ENCODE results near the gene COL15A1.

Gene COL15A1

GRCh38 chr9:98971168-98971914 lies 27.6 kb downstream of the COL15A1 start:
- peak in 37 of 58 donors; percentile 11 to 84 (median 39) for DNase-seq

- DNase-seq: no peak
Measured at GRCh38 chr9:98971915-98972223, 28.2 kb downstream of the COL15A1 start.

- DNase-seq: no peak
Measured at GRCh38 chr9:98972716-98973115, 29.0 kb downstream of the COL15A1 start.

GRCh38 chr9:98973171-98973570 lies 29.5 kb downstream of the COL15A1 start:
- no peak for DNase-seq

GRCh38 chr9:98973576-98973975 lies 29.9 kb downstream of the COL15A1 start:
- no peak for DNase-seq

GRCh38 chr9:98974106-98974505 lies 30.4 kb downstream of the COL15A1 start:
- DNase-seq: no peak

GRCh38 chr9:98974554-98974953 lies 30.8 kb downstream of the COL15A1 start:
- DNase-seq: no peak

GRCh38 chr9:98974994-98975712 lies 31.4 kb downstream of the COL15A1 start:
- peak in 51 of 58 donors; percentile 2 to 84 (median 51) for DNase-seq

- DNase-seq: no peak
Measured at GRCh38 chr9:98975838-98976237, 32.1 kb downstream of the COL15A1 start.

GRCh38 chr9:98977246-98977714 lies 33.6 kb downstream of the COL15A1 start:
- DNase-seq: no peak

GRCh38 chr9:98977813-98978212 lies 34.1 kb downstream of the COL15A1 start:
- DNase-seq: no peak

- no peak for DNase-seq
Measured at GRCh38 chr9:98978231-98978681, 34.5 kb downstream of the COL15A1 start.

- no peak for DNase-seq
Measured at GRCh38 chr9:98980291-98980690, 36.6 kb downstream of the COL15A1 start.

- DNase-seq: no peak
Measured at GRCh38 chr9:98983295-98984268, 39.9 kb downstream of the COL15A1 start.

- no peak for DNase-seq
Measured at GRCh38 chr9:98985596-98985995, 41.9 kb downstream of the COL15A1 start.

GRCh38 chr9:98986866-98987651 lies 43.4 kb downstream of the COL15A1 start:
- DNase-seq: peak in 1 of 58 donors; percentile 28

- peak in 1 of 58 donors; percentile 13 for DNase-seq
Measured at GRCh38 chr9:98989036-98990000, 45.6 kb downstream of the COL15A1 start.

- no peak for DNase-seq
Measured at GRCh38 chr9:98990181-98990870, 46.6 kb downstream of the COL15A1 start.
